ENCODE measurements around the gene GRIK4. TPM values are rescaled to one million over a fixed set of nuclear protein-coding genes. Genes with fewer than 3 reads are reported as not detected.

Gene GRIK4
- total and polyA plus RNA-seq, 2 of the 4 experiments (the other 2 are of a cell fraction): 0.18 to 0.38 TPM

- no peaks in the 10 kb centered on the region for H3K4me1 ChIP-seq (ENCODE audit: control insufficient read depth, insufficient read depth, low read length)
- no peak overlapping the region for H4K8ac ChIP-seq (ENCODE audit: low read depth in 2 of 2, low read length in 2 of 2)
- no TSS peak for BruUV-seq (replicated peaks)
- no peak overlapping the region for H2BK5ac ChIP-seq (ENCODE audit: low read depth, low read length, poor library complexity, severe bottlenecking)
- in situ Hi-C loops (cut with MboI; ENCODE audit: low sequenced_read_pairs) (no loop called here), dilution Hi-C loops (cut with HindIII; ENCODE audit: low sequenced_read_pairs, unreplicated experiment) (no loop called here), intact Hi-C loops (cut with micrococcal nuclease) (no loop called here)
- CTCF ChIA-PET: no interaction called here
- no CpG with 5 or more reads among the region's 4 CpGs for WGBS, 2 experiments (ENCODE audit: extremely low coverage in 2 of 2, insufficient read length in 1 of 2)
- H3K79me1 ChIP-seq (ENCODE audit: low read depth in 1 of 2, low read length in 2 of 2): no peaks in the 10 kb centered on the region
- H2AK9ac ChIP-seq (replicated peaks; ENCODE audit: low read depth, low read length, poor library complexity): no peak overlapping the region
- no peak overlapping the region for H4K5ac ChIP-seq (ENCODE audit: low read depth, low read length)
- H3K36me3 ChIP-seq (ENCODE audit: control insufficient read depth, insufficient read depth, low read length): no peaks in the 10 kb centered on the region
- no peak overlapping the region for H2BK15ac ChIP-seq (ENCODE audit: low read depth, low read length)
- TF ChIP-seq MXI1 (IDR thresholded peaks at IDR 0.05; ENCODE audit: borderline replicate concordance, low read depth, low read length) (no peak), CHD1 (IDR thresholded peaks at IDR 0.05; ENCODE audit: low read depth, low read length) (no peak), NFE2L2 (IDR thresholded peaks at IDR 0.05; ENCODE audit: low read depth, low read length) (no peak), USF2 (IDR thresholded peaks at IDR 0.05; ENCODE audit: low read depth, low read length) (no peak), RFX5 (IDR thresholded peaks at IDR 0.05; ENCODE audit: low read depth, low read length) (no peak), RCOR1 (IDR thresholded peaks at IDR 0.05; ENCODE audit: insufficient replicate concordance, low read length) (no peak), SMC3 (IDR thresholded peaks at IDR 0.05; ENCODE audit: low read depth, low read length) (no peak), CTCF (conservative IDR thresholded peaks at IDR 0.05; ENCODE audit: low read depth, low read length) (no peak), CEBPB (IDR thresholded peaks at IDR 0.05; ENCODE audit: low read depth, low read length) (no peak), RAD21 (IDR thresholded peaks at IDR 0.05; ENCODE audit: low read length) (no peak)
- no peak overlapping the region for H3K9ac ChIP-seq (ENCODE audit: low read depth, low read length)
- H4K20me1 ChIP-seq (ENCODE audit: insufficient read depth, low read length): no peaks in the 10 kb centered on the region
- no peak overlapping the region for H2AK5ac ChIP-seq (ENCODE audit: low read depth, low read length)
- no peak for ATAC-seq (ENCODE audit: low read depth)
- no peak overlapping the region for H3K4ac ChIP-seq (ENCODE audit: low read depth, low read length)
- H3K27me3 ChIP-seq (ENCODE audit: control insufficient read depth, insufficient read depth, low read length): peaks cover 22% of the 10 kb centered on the region
- H3K4me2 ChIP-seq (ENCODE audit: low read depth, low read length): no peak overlapping the region
- no peak overlapping the region for H3K14ac ChIP-seq (replicated peaks; ENCODE audit: low read depth, low read length)
- DNase-seq: no peak
- POLR2A ChIA-PET (ENCODE audit: unreplicated experiment): no interaction called here
- H3K27ac ChIP-seq (ENCODE audit: insufficient read depth, low read length): no peak overlapping the region
- H2BK20ac ChIP-seq (ENCODE audit: low read depth, low read length): no peak overlapping the region
- no peak overlapping the region for H2AFZ ChIP-seq (replicated peaks; ENCODE audit: low read length, poor library complexity)
- H3K56ac ChIP-seq (ENCODE audit: extremely low read depth, insufficient read depth, low read length): no peak overlapping the region
- no peak overlapping the region for H2BK120ac ChIP-seq (ENCODE audit: low read depth, low read length)
- no peak overlapping the region for H3K4me3 ChIP-seq (ENCODE audit: insufficient read depth, low read depth, low read length)
- no peaks in the 10 kb centered on the region for H3K9me3 ChIP-seq (ENCODE audit: control insufficient read depth, insufficient read depth, low read length)
- no peak overlapping the region for H4K91ac ChIP-seq (ENCODE audit: insufficient read depth, low read depth, low read length)
- H3K9me1 ChIP-seq (ENCODE audit: insufficient read depth, low read length): no peaks in the 10 kb centered on the region; the same call in 1 of the 2 replicates
- no peak overlapping the region for H3K23ac ChIP-seq (ENCODE audit: low read depth, low read length)
- H3K18ac ChIP-seq (ENCODE audit: low read depth, low read length): no peak overlapping the region
These were observed 157.0 kb downstream of the GRIK4 start for GRCh38 chr11:120668537-120668936.
